Measurements from ENCODE around the gene GLIS2. TPM values are rescaled to one million over a fixed set of nuclear protein-coding genes. Genes with fewer than 3 reads are reported as not detected.
A peak's percentile ranks its signal among the peaks of the same experiment; 100 is the strongest.

GLIS2 gene
- total RNA-seq, 1 experiment from 2014 or later, result 18.2 TPM

DNA sequence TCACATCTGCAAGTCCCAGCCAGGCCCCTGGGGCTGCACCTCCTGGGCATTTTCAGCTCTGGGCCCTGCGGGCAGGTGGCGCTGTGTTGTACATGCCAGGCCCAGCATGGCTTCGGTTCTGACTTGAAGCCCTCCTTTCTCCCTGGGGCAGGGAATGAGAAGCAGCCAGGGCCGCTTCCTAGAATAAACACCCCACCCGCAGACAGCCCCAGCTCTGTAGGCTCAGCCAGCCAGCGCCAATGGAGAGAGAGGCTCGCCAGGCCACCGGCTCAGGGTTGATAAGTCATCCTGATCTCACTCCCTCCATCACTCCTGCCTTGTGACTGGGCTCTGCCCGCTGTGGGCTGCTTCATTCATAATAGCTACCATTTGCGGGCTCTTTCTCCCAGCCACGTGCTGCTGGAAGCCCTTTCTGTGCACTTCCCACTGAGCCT lies 6.0 kb upstream of the GLIS2 start:
- H3K27ac ChIP-seq (ENCODE audit: low read depth, low read length), result peak overlapping the region; percentile 23; the same call in 1 of the 2 replicates
- DNase-seq (ENCODE audit: low read depth, low spot score) (peak; percentile 61), ATAC-seq (peak; percentile 57)
- H2AFZ ChIP-seq (ENCODE audit: low read depth, low read length, poor library complexity, severe bottlenecking), result peak overlapping the region; percentile 0
- peak overlapping the region; percentile 78 for H3K4me2 ChIP-seq (ENCODE audit: low read length)
- CTCF ChIA-PET, result interaction anchor here (0.7 to 5.7 kb wide), 10 partner anchors 8 to 93 kb away, joined by 3 to 40 read pairs (median 9); partner anchors contain the start of gene TFAP4
- peaks cover 10% of the 10 kb centered on the region for H3K79me2 ChIP-seq (ENCODE audit: insufficient read depth, low read length)
- H3K4me3 ChIP-seq (replicated peaks in 1 of 2; ENCODE audit: low read depth in 1 of 2, low read length in 2 of 2), result no peak overlapping the region
- RAD21 ChIA-PET (ENCODE audit: low non-redundant PET in 1 of 2, low total read pairs in 2 of 2, uncharacterized antibody in 2 of 2, unreplicated experiment in 2 of 2), result interaction anchor here in 1 of 2 experiments (1.2 kb wide), 1 partner anchor 11 kb away, joined by 3 read pairs; no protein-coding TSS in a partner anchor
- no TSS peak for BruUV-seq (replicated peaks)
- no peaks in the 10 kb centered on the region for H3K36me3 ChIP-seq (ENCODE audit: control insufficient read depth in 1 of 2, insufficient read depth in 2 of 2, low read length in 2 of 2)
- intact Hi-C loops (cut with micrococcal nuclease), result no loop called here
- no peaks in the 10 kb centered on the region for H3K27me3 ChIP-seq (ENCODE audit: insufficient read depth, low read length)
- POLR2A ChIA-PET, result interaction anchor here (1.0 to 1.7 kb wide), 2 partner anchors 9 to 38 kb away, joined by 3 to 4 read pairs; partner anchors contain the start of gene TFAP4
- peak overlapping the region; percentile 10; the same call in 1 of the 2 replicates for H3K9ac ChIP-seq (ENCODE audit: low read length)
- no peaks in the 10 kb centered on the region for H3K9me3 ChIP-seq (ENCODE audit: control insufficient read depth in 1 of 2, insufficient read depth in 1 of 2, low read depth in 1 of 2, low read length in 2 of 2)
- no peaks in the 10 kb centered on the region for H4K20me1 ChIP-seq (ENCODE audit: insufficient read depth)
- peaks cover 30 to 62% of the 10 kb centered on the region in 2 experiments for H3K4me1 ChIP-seq (ENCODE audit: control insufficient read depth in 1 of 2, insufficient read depth in 2 of 2, low read length in 2 of 2)
- TF ChIP-seq, protein P1, sequence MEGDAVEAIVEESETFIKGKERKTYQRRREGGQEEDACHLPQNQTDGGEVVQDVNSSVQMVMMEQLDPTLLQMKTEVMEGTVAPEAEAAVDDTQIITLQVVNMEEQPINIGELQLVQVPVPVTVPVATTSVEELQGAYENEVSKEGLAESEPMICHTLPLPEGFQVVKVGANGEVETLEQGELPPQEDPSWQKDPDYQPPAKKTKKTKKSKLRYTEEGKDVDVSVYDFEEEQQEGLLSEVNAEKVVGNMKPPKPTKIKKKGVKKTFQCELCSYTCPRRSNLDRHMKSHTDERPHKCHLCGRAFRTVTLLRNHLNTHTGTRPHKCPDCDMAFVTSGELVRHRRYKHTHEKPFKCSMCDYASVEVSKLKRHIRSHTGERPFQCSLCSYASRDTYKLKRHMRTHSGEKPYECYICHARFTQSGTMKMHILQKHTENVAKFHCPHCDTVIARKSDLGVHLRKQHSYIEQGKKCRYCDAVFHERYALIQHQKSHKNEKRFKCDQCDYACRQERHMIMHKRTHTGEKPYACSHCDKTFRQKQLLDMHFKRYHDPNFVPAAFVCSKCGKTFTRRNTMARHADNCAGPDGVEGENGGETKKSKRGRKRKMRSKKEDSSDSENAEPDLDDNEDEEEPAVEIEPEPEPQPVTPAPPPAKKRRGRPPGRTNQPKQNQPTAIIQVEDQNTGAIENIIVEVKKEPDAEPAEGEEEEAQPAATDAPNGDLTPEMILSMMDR (IDR thresholded peaks at IDR 0.05 in 2 of 3, conservative IDR thresholded peaks at IDR 0.05 in 1 of 3; ENCODE audit: borderline replicate concordance in 1 of 3, insufficient read depth in 1 of 3, low read depth in 2 of 3, low read length in 2 of 3), result peak in 2 of 3 experiments; percentile 87 to 90; a peak in 4 of 6 replicates
- no peak for TF ChIP-seq POLR2AphosphoS5 (IDR thresholded peaks at IDR 0.05; ENCODE audit: low read depth, low read length)
- TF ChIP-seq, protein P2, sequence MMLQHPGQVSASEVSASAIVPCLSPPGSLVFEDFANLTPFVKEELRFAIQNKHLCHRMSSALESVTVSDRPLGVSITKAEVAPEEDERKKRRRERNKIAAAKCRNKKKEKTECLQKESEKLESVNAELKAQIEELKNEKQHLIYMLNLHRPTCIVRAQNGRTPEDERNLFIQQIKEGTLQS (IDR thresholded peaks at IDR 0.05), result no peak
- no peak for TF ChIP-seq SRF (IDR thresholded peaks at IDR 0.05; ENCODE audit: low read depth)
- TF ChIP-seq YY1 (IDR thresholded peaks at IDR 0.05; ENCODE audit: extremely low read depth, insufficient replicate concordance, low read depth, low read length), result peak; percentile 48
- no peak for TF ChIP-seq ZNF274 (IDR thresholded peaks at IDR 0.05; ENCODE audit: low read depth, low read length)
- TF ChIP-seq EGR1 (IDR thresholded peaks at IDR 0.05; ENCODE audit: low read depth), result no peak
- TF ChIP-seq FOSL1 (IDR thresholded peaks at IDR 0.05; ENCODE audit: low read depth), result no peak
- H3K9me2 ChIP-seq (ENCODE audit: insufficient read depth), result no peaks in the 10 kb centered on the region
